GM12878 (cell line): Measurements from ENCODE around the gene SATB2. TPM values are rescaled to one million over a fixed set of nuclear protein-coding genes. Genes with fewer than 3 reads are reported as not detected.

ENCODE experiments used
- ATAC-seq: fragments of 200-7000 bp; cut with Tn5 transposase; 3 replicates; pipeline ENCODE4 v1.9.1; 2020; ENCODE audit warnings: mild to moderate bottlenecking, moderate library complexity
- BruUV-seq: library from RNA; stranded (reverse); fragments of 400-500 nt; replicated peaks from 2 replicates; lab custom pipeline; 2021; lab: Mats Ljungman, UMichigan
- CTCF ChIA-PET: fragments of 300-600 bp; sonication (Branson Sonifier 250); formaldehyde crosslinking; extraction: SDS; loops from one replicate; lab custom pipeline; 2021; ENCODE audit warnings: inconsistent platforms; lab: Yijun Ruan, JAX
- POLR2A ChIA-PET: fragments of 350-600 bp; formaldehyde crosslinking; extraction: SDS; loops from one replicate; lab custom pipeline; 2021; ENCODE audit warnings: inconsistent platforms; lab: Charles Lee
- RAD21 ChIA-PET: fragments of 300-600 bp; sonication (Branson Sonifier 250); formaldehyde crosslinking; loops from one replicate; lab custom pipeline; 2023; ENCODE audit warnings: antibody characterized with exemption; ENCODE audit not compliant: unreplicated experiment; lab: Charles Lee
- SMC1A ChIA-PET: fragments of 300-600 bp; sonication (Branson Sonifier 250); formaldehyde crosslinking; loops from one replicate; lab custom pipeline; 2023; ENCODE audit not compliant: unreplicated experiment, uncharacterized antibody; lab: Charles Lee
- DNase-seq: peaks from one replicate; pipeline ENCODE4 v3.0.0-alpha.2; 2011; ENCODE audit warnings: low read depth, low spot score
- FAIRE-seq: peaks from 3 replicates; lab custom pipeline; 2011; peaks lifted over from hg19 to GRCh38; lab: Jason Lieb, UNC
- H2AFZ ChIP-seq: 2 replicates; pipeline ENCODE4 v1.6.0; 2011; ENCODE audit warnings: low read depth, low read length, control low read depth; ENCODE audit not compliant: control insufficient read depth
- H3K27ac ChIP-seq: 2 replicates; pipeline ENCODE4 v1.5.1; 2011; ENCODE audit warnings: control low read depth; ENCODE audit not compliant: control insufficient read depth, insufficient read depth
- H3K27me3 ChIP-seq, 2 experiments: replicated peaks in 1 of 2; 2 replicates each; pipeline versions ENCODE4 v1.6.0 to v1.6.1; 2011; ENCODE audit warnings: low read length in 1 of 2; ENCODE audit not compliant: control insufficient read depth in 2 of 2, insufficient read depth in 2 of 2
- H3K36me3 ChIP-seq, 2 experiments: 2 replicates each; pipeline ENCODE4 v1.5.1; 2011; ENCODE audit warnings: low read length in 1 of 2; ENCODE audit not compliant: control insufficient read depth in 2 of 2, insufficient read depth in 2 of 2
- H3K4me1 ChIP-seq: 2 replicates; pipeline ENCODE4 v1.6.1; 2011; ENCODE audit warnings: mild to moderate bottlenecking, low read length, moderate library complexity, mixed read lengths; ENCODE audit not compliant: control insufficient read depth, insufficient read depth
- H3K4me2 ChIP-seq: 2 replicates; pipeline ENCODE4 v1.6.0; 2011; ENCODE audit warnings: control low read depth; ENCODE audit not compliant: control insufficient read depth, insufficient read depth
- H3K4me3 ChIP-seq: fragments of 200-600 bp; sonication (generic); 2 replicates; pipeline ENCODE4 v1.5.1; 2016
- H3K79me2 ChIP-seq: 2 replicates; pipeline ENCODE4 v1.6.0; 2011; ENCODE audit warnings: low read length; ENCODE audit not compliant: control insufficient read depth, insufficient read depth
- H3K9ac ChIP-seq: 2 replicates; pipeline ENCODE4 v1.8.0; 2011; ENCODE audit warnings: low read length, control low read depth, mixed read lengths; ENCODE audit not compliant: control insufficient read depth, insufficient read depth
- H3K9me3 ChIP-seq: replicated peaks from 3 replicates; pipeline ENCODE4 v1.5.1; 2011; ENCODE audit warnings: mild to moderate bottlenecking, low read length; ENCODE audit not compliant: control insufficient read depth, insufficient read depth
- H4K20me1 ChIP-seq: 2 replicates; pipeline ENCODE4 v1.6.0; 2011; ENCODE audit not compliant: control insufficient read depth, insufficient read depth
- BACH1 ChIP-seq: fragments of 450-650 bp; IDR thresholded peaks from 2 replicates; pipeline ENCODE4 v1.6.1; 2017; ENCODE audit warnings: mild to moderate bottlenecking, borderline replicate concordance
- FOS ChIP-seq: IDR thresholded peaks from 3 replicates; pipeline ENCODE4 v1.6.1; 2011; ENCODE audit warnings: borderline replicate concordance; ENCODE audit not compliant: insufficient read length; ENCODE audit errors: extremely low read depth
- IRF4 ChIP-seq: IDR thresholded peaks from 2 replicates; pipeline ENCODE4 v1.6.1; 2011; ENCODE audit warnings: low read depth, low read length
- MEF2B ChIP-seq: fragments of 450-650 bp; IDR thresholded peaks from 2 replicates; pipeline ENCODE4 v1.6.1; 2018; ENCODE audit warnings: mild to moderate bottlenecking, moderate library complexity; ENCODE audit not compliant: partially characterized antibody, poor library complexity, severe bottlenecking
- RBBP5 ChIP-seq: fragments of 200-600 bp; sonication (generic); conservative IDR thresholded peaks from 2 replicates; pipeline ENCODE4 v1.6.1; 2016
- SRF ChIP-seq, 2 experiments: IDR thresholded peaks; 2 replicates each; pipeline ENCODE4 v1.6.1; 2011; ENCODE audit warnings: low read depth in 2 of 2, low read length in 2 of 2, mild to moderate bottlenecking in 1 of 2, moderate library complexity in 1 of 2
- TAF1 ChIP-seq: IDR thresholded peaks from 2 replicates; pipeline ENCODE4 v1.6.1; 2011; ENCODE audit warnings: mild to moderate bottlenecking, low read depth, low read length, borderline replicate concordance
- YBX1 ChIP-seq: fragments of 450-650 bp; IDR thresholded peaks from 2 replicates; pipeline ENCODE4 v1.6.1; 2016; ENCODE audit warnings: antibody characterized with exemption
- ZNF207 ChIP-seq: fragments of 450-650 bp; IDR thresholded peaks from 2 replicates; pipeline ENCODE4 v1.6.1; 2014; ENCODE audit warnings: antibody characterized with exemption, mild to moderate bottlenecking, borderline replicate concordance
- ZSCAN29 ChIP-seq: fragments of 450-650 bp; IDR thresholded peaks from 2 replicates; pipeline ENCODE4 v1.6.1; 2017; ENCODE audit warnings: mild to moderate bottlenecking, moderate library complexity
- in situ Hi-C: fragments of 300-500 bp; cut with MboI; formaldehyde crosslinking; loops from 9 replicates; pipeline ENCODE4 v1.14.3; 2018; ENCODE audit warnings: mixed read lengths
- intact Hi-C: fragments of 100-400 bp; cut with micrococcal nuclease; formaldehyde crosslinking; loops from one replicate; pipeline ENCODE4 v1.14.2; 2022; ENCODE audit not compliant: unreplicated experiment
- polyA plus RNA-seq, 11 experiments: library from polyadenylated mRNA; depleted of rRNA in 4 of 11; unstranded in 6 of 11; stranded (reverse) in 5 of 11; fragments of >200 nt; fragmentation: Nextera tagmentation in 4 of 11; fragmentation: Illumina TruSeq in 1 of 11; extraction: Ambion mirVana in 4 of 11; extraction: Trizol in 1 of 11; gene quantifications; 1 replicate in 1 of 11; 2 replicates in 10 of 11; pipeline versions ENCODE4 v1.2.1 to v1.2.3, GENCODE V29; 2011 to 2016; ENCODE audit warnings: inconsistent platforms in 2 of 11, missing spikeins in 2 of 11, low read depth in 1 of 11
- total RNA-seq, 4 experiments: library from RNA; depleted of rRNA in 3 of 4; stranded (reverse); fragments of >200 nt in 3 of 4; fragmentation: Illumina TruSeq in 1 of 4; extraction: Trizol in 1 of 4; gene quantifications; 2 replicates each; pipeline versions ENCODE4 v1.2.1 to v1.2.3, GENCODE V29; 2013 to 2021
- TF ChIP-seq, protein P1 (sequence below): fragments of 450-650 bp; IDR thresholded peaks from 2 replicates; pipeline ENCODE4 v1.6.1; 2017; ENCODE audit warnings: mild to moderate bottlenecking, moderate library complexity
- TF ChIP-seq, protein P2 (sequence below): fragments of 150-350 bp; IDR thresholded peaks from 2 replicates; pipeline ENCODE4 v1.6.1; 2016; ENCODE audit warnings: low read depth, low read length
- TF ChIP-seq, protein P3 (sequence below): fragments of 450-650 bp; IDR thresholded peaks from 2 replicates; pipeline ENCODE4 v1.6.1; 2017; ENCODE audit warnings: mild to moderate bottlenecking

SATB2 gene
- total and polyA plus RNA-seq, 10 of the 15 experiments (the other 5 are each of a cell fraction or from before 2014, with no cell fraction given): 0.03 to 0.56 (median 0.08) TPM; not detected in 3

DNA sequence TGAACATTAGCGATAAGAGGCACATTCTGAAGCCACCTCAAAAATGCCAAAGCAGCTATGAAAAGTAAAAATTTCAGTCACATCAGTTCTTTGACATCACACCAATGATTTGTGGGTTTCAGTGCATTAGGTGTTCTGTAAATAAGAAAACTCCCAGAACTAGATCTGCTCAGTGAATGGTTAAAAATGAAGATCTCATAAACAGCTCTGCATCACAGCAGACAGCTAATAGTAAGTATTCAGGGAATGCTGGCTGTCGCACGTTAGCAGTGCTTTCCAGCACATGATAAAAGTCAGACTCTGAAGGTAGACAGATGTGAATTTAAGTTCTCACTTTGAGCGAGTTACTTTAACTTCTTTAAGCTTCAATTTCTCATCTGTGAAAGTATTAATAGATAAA is 154.9 kb downstream of the SATB2 start (continued):
- TF ChIP-seq ZNF207 (no peak), FOS (no peak), TAF1 (no peak), IRF4 (no peak), RBBP5 (no peak), SRF (IDR thresholded peaks at IDR 0.05; ENCODE audit: low read depth in 2 of 2, low read length in 2 of 2) (no peak)
- TF ChIP-seq, all 136 proteins: peak for 0

DNA sequence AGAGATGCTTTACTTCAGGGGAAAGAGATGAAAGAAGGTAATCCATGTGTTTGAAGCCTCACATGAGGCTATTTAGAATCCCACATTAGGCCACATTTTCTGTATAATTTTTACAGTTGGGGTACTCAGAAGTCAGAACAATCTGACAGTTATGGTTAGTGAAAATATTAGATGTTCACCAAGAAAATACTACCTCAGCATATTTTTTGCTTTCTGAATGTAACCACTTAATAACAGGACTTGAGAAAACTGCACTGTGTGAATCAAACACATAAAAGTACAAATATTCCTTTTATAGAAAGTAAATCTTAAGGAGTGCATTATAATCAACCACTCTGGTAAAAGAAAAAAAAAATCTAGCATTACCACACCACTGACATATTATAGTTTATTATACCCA is 169.3 kb downstream of the SATB2 start:
- Histone ChIP-seq H3K4me3 (no peak overlapping the region), H3K9ac (no peak overlapping the region), H4K20me1 (no peaks in the 10 kb centered on the region), H3K27ac (no peak overlapping the region), H3K4me1 (no peaks in the 10 kb centered on the region), H3K4me2 (no peak overlapping the region), H3K27me3 (no peaks in the 10 kb centered on the region), H2AFZ (no peak overlapping the region), H3K36me3 (no peaks in the 10 kb centered on the region), H3K9me3 (no peaks in the 10 kb centered on the region), H3K79me2 (no peaks in the 10 kb centered on the region)
- DNase-seq: no peak
- ChIA-PET RAD21 (no interaction called here), POLR2A (no interaction called here), SMC1A (no interaction called here), CTCF (no interaction called here)
- in situ Hi-C loops (no loop called here), intact Hi-C loops (no loop called here)
- ATAC-seq: no peak
- no TSS peak for BruUV-seq
- no peak for FAIRE-seq
- no peak for TF ChIP-seq ZSCAN29
- no peak for TF ChIP-seq MEF2B
- no peak for TF ChIP-seq YBX1
- no peak for TF ChIP-seq BACH1
- TF ChIP-seq, protein P1, sequence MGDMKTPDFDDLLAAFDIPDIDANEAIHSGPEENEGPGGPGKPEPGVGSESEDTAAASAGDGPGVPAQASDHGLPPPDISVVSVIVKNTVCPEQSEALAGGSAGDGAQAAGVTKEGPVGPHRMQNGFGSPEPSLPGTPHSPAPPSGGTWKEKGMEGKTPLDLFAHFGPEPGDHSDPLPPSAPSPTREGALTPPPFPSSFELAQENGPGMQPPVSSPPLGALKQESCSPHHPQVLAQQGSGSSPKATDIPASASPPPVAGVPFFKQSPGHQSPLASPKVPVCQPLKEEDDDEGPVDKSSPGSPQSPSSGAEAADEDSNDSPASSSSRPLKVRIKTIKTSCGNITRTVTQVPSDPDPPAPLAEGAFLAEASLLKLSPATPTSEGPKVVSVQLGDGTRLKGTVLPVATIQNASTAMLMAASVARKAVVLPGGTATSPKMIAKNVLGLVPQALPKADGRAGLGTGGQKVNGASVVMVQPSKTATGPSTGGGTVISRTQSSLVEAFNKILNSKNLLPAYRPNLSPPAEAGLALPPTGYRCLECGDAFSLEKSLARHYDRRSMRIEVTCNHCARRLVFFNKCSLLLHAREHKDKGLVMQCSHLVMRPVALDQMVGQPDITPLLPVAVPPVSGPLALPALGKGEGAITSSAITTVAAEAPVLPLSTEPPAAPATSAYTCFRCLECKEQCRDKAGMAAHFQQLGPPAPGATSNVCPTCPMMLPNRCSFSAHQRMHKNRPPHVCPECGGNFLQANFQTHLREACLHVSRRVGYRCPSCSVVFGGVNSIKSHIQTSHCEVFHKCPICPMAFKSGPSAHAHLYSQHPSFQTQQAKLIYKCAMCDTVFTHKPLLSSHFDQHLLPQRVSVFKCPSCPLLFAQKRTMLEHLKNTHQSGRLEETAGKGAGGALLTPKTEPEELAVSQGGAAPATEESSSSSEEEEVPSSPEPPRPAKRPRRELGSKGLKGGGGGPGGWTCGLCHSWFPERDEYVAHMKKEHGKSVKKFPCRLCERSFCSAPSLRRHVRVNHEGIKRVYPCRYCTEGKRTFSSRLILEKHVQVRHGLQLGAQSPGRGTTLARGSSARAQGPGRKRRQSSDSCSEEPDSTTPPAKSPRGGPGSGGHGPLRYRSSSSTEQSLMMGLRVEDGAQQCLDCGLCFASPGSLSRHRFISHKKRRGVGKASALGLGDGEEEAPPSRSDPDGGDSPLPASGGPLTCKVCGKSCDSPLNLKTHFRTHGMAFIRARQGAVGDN: no peak
- TF ChIP-seq, protein P2, sequence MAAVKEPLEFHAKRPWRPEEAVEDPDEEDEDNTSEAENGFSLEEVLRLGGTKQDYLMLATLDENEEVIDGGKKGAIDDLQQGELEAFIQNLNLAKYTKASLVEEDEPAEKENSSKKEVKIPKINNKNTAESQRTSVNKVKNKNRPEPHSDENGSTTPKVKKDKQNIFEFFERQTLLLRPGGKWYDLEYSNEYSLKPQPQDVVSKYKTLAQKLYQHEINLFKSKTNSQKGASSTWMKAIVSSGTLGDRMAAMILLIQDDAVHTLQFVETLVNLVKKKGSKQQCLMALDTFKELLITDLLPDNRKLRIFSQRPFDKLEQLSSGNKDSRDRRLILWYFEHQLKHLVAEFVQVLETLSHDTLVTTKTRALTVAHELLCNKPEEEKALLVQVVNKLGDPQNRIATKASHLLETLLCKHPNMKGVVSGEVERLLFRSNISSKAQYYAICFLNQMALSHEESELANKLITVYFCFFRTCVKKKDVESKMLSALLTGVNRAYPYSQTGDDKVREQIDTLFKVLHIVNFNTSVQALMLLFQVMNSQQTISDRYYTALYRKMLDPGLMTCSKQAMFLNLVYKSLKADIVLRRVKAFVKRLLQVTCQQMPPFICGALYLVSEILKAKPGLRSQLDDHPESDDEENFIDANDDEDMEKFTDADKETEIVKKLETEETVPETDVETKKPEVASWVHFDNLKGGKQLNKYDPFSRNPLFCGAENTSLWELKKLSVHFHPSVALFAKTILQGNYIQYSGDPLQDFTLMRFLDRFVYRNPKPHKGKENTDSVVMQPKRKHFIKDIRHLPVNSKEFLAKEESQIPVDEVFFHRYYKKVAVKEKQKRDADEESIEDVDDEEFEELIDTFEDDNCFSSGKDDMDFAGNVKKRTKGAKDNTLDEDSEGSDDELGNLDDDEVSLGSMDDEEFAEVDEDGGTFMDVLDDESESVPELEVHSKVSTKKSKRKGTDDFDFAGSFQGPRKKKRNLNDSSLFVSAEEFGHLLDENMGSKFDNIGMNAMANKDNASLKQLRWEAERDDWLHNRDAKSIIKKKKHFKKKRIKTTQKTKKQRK: no peak
- TF ChIP-seq, protein P3, sequence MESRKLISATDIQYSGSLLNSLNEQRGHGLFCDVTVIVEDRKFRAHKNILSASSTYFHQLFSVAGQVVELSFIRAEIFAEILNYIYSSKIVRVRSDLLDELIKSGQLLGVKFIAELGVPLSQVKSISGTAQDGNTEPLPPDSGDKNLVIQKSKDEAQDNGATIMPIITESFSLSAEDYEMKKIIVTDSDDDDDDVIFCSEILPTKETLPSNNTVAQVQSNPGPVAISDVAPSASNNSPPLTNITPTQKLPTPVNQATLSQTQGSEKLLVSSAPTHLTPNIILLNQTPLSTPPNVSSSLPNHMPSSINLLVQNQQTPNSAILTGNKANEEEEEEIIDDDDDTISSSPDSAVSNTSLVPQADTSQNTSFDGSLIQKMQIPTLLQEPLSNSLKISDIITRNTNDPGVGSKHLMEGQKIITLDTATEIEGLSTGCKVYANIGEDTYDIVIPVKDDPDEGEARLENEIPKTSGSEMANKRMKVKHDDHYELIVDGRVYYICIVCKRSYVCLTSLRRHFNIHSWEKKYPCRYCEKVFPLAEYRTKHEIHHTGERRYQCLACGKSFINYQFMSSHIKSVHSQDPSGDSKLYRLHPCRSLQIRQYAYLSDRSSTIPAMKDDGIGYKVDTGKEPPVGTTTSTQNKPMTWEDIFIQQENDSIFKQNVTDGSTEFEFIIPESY: no peak
